ENCODE results near the gene TNNI2. TPM values are rescaled to one million over a fixed set of nuclear protein-coding genes. Genes with fewer than 3 reads are reported as not detected.

The TNNI2 gene
- total RNA-seq, 1 donor from 2014 or later: 0.70 TPM

DNA sequence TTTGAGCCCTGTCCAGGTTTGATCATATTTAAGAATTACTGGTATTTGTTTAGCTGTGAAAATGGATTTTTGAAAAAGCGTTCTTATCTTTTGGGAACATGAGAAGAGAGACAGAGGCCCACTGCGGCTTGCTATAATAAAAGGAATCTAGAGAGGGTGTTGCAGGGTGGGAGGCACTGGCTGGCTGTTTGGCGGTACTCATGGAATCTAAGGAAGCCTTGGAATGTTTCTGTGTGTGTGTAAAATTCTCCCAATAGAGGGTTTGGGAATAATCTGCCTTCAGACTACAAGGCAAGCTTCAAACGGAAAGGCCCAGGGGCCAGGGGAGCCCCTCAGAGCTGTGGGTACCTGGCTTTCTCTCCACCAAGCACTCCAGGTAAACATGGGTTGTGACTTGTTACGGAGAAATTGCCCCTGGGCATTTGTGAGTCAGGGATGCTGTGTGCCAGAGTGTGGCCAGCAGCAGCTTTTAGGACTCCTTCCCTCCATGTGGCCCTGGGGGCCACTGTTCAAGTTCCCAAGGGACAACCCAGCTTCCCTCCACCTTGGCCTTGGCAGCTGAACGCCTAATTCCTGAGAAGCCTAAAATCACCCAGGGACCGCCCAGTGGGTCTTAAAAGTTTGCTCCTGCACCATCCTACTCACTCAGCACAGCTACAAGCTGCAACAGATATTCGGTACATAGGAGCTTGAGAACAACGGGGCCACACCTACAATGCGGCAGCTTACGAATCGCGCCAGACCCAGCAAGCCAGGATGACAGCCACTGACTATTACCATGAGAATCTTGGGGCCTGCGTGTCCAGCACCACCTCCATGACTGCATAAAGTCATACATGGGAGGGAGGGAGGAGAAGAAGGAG, 18.1 kb upstream of the TNNI2 start:
- intact Hi-C loops (cut with micrococcal nuclease): no loop called here

DNA sequence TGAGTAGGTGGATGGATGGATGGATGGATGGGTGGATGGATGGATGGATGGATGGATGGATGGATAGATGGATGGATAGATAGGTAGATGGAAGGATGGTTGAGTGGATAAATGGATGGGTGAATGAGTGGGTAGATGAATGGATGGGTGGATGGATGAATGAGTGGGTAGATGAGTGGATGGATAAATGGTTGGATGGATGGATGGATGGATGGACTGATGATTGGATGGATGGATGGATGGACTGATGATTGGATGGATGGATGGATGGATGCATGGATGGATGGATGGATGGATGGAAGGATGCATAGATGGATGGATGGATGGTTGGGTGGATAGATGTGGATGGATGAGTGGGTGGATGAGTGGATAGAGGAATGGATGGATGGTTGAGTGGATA, 17.2 kb upstream of the TNNI2 start:
- intact Hi-C loops (cut with micrococcal nuclease): no loop called here

DNA sequence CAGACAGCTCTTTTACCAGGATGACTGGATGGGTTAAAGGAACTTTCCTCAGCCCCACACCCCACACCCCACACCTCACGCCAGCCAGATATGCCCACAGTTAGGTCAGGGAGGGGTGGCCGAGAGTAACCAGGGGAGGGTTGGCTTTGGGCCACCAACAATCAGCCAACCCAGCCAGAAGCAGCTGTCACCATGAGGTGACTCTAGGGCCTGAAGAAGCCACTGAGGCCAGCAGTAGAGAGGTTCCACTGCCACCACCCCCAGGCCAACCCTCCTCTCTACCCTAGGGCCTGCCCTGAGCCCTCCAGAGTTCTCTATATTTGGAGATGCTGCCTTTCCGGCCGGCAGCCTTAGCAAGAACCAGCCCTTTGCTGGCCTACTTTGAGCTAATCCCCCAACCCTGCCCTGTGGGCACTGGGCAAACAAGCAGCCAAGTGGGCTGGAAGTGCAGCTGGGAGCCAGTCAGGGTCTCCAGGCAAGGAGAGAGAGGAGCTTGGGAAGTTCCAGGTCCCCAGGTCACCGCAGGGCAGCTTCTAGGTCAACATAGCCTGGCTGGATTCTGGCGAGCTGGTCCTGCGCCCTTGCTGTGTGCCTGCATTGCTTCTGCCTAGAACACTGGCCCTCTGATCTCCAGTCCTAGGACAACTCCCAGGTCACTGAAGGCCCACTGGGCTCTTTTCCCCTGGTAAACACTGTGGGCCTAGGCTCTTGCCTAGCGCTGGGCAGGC, 16.0 kb upstream of the TNNI2 start:
- intact Hi-C loops (cut with micrococcal nuclease): no loop called here

DNA sequence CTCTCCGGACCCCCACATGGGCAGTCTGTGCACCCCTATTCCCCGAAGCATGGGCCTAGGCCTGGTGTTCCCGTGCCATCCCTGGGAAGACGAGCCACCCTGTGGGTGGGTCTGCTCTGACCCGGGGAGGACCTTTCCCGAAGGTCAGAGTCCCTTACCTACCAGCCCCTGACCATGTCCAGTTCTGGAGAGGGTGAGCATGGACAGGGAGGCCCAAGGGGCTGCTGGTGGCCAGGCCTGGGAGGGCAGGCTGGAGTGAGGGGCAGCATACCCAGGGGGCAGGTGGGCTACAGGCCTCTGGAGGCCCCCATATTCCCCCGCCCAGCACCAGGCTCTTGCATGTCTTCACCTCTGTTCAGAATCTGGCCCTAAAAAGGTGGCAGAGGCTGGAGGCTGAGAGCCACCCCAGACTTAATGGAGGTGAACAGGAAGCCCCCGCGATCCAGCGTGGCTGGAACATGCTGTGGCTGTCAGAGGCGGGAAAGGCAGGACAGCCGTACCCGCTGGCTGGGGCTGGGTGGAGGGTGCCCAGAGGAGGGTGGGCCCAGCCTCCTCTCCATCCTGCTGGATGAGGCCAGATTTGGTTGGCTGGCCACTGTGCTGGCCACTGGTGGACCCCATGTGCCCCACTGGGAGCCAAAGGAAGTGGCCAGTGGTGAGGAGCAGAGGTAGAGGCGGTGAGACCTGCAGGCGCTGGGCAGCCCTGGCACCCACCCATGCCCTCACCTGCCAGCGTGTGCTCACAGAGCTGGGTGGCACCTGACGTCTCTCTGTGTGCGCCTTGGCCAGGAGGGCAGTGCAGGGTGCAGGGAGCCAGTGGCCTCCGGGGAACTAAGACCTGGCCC, 15.2 kb upstream of the TNNI2 start:
- intact Hi-C loops (cut with micrococcal nuclease): no loop called here

DNA sequence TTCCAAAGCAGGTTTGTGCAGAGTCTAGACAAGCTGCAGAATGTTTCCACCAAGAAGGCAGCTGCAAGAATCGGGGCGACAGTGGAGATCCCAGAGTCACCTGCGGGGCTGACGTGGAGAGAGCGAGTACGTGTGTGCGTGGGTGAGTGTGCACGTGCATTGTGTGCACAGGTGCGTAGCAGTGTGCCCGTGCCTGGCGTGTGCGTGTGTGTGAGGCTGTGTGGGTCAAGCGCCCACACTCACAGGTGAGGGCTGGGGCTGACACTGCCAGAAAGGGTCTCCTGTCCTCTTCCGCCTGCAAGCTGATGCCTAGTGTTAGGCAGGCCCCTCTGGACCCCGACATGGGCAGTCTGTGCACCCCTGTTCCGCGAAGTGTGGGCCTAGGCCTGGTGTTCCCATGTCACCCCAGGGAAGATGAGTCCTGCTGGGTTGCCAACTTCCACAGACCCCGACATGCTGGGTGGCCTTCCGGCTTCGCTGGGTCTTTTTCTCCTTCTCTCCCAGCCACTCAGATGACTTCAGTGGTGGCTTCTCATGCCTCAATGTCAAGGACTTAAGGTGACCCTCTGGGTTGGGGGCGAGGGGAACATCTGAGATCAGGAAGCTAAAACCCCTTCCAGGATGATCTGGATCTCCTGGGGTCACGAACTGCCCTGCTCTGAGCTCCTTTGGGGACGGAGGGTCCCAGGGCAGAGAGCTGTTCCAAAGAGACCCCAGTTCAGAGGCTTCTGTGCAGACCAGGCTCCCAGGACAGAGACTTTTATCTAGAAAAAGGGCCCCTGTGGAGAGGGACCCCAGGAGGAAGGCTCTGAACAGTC, 14.4 kb upstream of the TNNI2 start:
- intact Hi-C loops (cut with micrococcal nuclease): no loop called here

DNA sequence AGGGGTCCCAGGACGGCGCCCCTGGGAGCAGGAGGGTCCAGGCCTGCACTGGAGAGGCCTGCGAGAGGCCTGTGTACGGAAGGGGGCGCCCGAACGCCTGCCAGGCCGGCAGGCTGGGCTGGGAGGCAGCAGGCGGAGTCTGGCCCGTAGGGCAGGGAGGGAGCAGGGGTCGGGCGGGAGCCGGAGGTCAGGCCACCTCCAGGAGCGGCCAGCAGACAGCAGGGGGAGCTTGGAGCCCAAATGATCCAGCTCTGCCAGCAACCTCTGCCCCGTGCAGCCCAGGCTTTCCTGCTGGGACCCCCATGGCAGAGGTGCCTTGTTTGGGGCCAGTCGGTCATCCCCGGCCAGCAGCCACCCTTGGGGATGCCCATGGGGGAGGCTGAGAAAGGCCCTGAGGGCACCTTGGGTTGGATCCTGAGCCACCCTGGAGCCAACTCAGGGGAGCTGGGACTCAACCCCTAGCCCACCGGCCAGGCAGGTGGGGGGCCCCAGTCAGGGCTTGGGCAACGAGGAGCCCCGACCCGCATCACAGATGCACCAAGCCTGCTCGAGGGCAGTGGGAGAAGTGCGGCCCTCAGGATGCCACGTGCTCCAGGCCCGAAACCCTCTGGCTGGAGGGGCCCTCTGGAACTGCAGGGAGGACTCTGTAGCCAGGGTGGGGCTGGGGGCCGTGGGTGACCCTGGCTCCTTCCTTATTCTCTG, 13.6 kb upstream of the TNNI2 start:
- intact Hi-C loops (cut with micrococcal nuclease): no loop called here

DNA sequence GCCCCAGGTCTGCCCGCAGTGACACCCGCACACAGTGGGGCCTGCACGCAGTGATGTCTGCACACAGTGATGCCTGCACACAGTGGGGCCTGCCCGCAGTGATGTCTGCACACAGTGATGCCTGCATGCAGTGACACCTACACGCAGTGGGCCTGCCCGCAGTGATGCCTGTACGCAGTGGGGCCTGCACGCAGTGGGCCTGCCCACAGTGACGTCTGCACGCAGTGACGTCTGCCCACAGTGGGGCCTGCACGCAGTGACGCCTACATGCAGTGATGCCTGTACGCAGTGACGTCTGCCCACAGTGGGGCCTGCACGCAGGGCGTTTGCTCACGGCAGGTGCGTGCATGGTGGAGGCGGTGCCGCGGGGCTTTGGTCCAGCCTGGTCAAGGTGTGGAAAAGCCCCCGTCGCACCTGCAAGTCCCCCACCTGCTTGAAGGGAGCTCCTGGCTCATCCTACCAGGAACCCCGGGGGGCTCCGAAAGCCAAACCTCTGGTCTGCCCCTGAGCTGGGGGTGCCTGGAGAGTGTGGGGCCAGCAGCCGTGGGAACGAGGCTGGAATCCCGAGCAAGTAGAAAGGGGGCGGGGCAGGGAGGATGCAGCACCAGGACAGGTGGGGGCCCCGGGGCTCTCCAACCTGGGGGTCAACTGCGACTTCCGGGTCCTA, 12.9 kb upstream of the TNNI2 start:
- intact Hi-C loops (cut with micrococcal nuclease): no loop called here

DNA sequence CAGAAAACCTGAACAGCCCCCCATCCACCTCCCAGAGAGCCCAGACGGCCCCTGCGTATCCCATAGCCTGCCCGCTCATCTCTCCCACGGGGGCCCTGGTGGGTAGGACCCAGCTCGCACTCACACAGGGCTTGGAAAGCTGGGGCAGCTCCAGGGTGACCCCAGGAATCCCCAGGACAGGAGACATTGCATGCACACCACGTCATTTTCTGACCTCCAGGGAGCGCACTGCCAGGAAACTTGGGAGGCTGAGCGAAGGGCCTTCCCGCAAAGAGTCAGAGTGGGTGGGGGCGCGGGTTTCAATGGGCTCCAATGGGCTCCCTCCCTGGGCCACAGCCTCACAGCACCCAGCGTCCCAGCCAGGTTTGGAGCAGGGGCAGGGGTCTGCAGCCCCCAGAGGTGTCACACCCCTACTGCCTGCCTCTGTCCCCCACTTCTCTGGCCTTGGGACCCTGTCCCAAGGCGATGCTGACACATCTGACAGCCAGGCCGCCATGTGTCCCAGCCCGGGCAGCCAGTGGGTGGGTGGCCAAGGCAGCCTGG, 12.2 kb upstream of the TNNI2 start:
- intact Hi-C loops (cut with micrococcal nuclease): no loop called here

DNA sequence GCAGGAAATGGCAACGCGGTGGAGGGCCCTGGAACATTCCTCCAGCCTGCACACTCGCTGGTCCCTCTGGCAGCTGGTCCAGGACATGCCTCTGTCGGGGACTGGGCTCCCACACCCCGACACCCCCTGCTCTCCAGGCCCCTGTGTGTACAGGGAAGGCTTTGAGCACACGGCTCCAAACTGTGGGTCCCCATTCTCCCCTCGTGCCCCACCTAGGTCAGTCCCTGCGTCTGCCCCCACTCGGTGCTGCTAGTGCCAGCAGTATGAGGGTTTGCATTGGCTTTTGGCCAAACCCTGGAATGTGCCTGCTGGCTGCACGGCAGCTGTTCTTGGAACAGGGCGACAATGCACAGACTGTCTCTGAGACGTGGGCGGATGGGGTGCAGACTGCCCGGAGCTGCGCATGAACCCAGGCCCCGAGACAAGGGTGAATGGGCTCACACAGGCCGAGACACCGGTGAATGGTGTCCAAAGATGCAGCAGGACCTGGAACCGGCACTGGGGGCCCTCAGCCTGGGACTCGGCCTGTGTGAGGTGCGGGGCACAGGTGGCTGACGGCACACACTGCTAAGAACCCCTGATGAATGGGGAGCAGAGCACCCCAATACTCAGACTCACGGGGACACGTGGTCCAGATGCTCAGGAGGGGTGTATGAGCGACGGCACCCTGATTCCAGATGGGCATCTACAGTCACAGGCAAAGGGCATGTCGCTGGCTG, 11.5 kb upstream of the TNNI2 start:
- intact Hi-C loops (cut with micrococcal nuclease): no loop called here

DNA sequence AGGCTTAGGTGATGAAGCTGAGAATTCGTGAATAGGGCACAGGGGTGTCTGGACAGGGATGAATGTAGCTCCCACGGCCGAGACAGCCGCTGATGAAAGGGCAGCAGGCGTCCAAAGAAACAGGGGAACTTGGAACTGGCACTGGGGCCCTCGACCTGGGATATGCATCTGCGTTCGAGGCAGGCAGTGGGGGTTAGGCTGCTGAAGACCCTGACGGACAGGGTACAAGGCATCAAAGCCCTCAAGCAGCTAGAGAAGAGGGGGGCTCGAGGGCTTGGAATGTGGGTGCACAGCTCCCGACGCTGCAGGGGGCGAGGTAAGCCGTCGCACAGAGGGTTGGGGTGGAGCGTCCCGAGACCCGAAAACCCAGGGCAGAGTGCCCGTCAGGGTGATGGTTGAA, 10.8 kb upstream of the TNNI2 start:
- intact Hi-C loops (cut with micrococcal nuclease): no loop called here

DNA sequence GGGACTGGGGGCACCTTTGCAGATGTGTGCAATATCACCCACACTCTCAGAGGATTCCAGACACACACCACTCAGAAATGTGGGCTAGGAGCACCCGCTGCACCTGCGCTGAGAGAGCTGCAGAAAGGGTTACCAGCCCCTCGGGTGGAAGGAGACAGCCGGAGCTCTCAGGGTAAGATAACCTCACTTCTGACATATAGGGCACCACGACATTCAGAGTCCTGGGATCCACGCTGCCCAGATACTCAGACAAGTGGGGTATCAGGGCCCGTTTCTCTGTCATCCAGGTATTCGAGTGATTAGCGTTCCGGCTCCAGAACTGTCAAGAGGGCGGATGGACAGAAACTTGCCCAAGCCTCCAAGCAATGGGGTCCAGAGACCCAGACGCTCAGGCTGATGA, 10.2 kb upstream of the TNNI2 start:
- intact Hi-C loops (cut with micrococcal nuclease): no loop called here

DNA sequence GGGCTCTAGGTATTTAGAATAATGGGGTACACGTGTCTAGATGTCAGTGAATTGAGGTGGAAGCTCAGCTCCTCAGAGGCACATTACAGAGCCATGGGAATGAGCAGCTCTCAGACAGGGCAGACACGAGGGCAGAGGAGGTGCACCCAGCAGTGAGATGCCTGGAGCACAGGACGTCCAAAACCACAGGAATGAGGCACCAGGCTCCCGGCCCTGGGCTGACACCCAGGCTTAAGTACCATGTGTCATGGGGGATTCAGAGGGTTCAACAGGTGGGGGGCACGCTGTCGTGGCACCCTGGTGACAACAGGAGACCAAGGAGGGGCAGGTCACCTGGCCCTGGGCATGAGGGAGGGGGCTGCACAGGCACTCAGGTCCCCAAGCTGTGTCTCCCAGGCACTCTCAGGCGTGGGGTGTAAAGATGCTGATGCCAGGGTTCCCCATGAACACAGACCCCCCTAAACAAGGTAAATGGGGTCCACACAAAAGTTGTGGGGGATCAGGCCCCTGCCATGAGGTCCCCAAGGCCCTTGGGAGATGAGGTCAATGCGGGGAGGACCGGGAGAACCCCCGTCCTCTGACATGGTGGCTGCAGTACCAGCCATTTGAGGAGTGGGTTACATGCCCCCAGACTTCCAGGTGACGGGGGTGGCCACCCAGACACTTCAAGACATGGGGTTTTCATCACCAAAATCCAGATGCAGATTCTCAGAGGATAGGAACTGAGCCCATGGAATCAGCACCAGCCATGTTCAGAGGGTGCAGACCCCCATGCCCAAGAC, 9.6 kb upstream of the TNNI2 start:
- intact Hi-C loops (cut with micrococcal nuclease): no loop called here

DNA sequence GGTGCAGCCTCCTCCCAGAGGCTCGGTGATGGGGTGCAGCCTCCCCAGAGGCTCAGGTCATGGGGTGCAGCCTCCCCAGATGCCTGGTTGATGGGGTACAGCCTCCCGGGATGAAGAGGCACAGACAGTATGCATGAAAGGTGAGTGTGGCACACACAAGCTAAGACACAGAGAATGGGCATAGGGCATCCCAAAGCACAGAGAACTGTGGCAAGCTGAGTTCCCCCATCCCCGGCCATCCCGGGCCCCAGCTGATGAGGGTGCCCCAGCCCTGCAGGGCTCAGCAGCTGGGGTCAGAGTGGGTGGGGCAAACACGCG, 8.8 kb upstream of the TNNI2 start:
- intact Hi-C loops (cut with micrococcal nuclease): loop anchor here (10.0 kb wide), 1 partner anchor 75 kb away; the partner anchor contains the start of gene IFITM10

DNA sequence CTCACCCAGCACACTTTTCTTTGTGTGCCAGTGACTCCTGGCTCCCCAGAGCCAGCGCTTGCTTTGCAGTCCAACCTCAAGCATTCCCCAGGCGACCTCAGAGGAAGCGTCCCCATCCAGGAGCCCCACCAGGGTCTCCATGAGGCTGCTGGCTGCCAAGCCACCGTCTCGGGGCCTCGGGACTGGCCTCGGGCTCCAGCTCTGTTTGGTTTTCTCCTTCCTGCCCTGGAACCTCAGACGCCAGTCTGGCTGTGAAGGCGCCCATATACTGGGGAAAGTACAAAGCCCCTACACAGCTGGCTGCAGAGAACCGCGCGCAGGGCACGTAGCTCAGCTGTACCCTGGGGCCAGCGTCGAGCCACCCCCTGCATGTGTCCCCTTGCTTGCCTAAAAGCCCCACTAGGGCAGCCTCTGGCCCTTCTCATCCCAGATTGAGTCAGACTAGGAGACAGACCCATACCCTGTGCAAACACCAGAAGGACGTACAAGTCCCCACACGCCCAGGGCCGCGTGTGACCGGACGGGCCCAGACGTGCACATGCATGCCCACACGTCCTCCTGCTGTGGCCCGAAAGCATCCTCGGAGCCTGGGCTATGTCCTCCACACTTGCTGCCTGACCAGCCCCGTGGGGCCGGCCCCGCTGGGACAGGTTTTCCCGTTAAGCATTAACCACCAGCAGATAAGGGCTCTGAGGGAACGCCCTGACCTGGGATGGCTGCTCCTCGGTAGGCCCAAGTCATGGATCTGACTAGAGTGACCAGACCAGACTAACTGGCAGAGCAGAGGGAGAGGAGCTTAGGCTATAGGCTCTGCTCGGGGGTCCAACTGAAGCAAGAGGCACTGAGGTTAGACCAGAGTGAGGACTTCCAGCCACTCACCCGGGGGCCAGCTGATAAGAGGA, 8.2 kb upstream of the TNNI2 start:
- intact Hi-C loops (cut with micrococcal nuclease): loop anchor here (10.0 kb wide), 1 partner anchor 76 kb away; the partner anchor contains the start of gene IFITM10

DNA sequence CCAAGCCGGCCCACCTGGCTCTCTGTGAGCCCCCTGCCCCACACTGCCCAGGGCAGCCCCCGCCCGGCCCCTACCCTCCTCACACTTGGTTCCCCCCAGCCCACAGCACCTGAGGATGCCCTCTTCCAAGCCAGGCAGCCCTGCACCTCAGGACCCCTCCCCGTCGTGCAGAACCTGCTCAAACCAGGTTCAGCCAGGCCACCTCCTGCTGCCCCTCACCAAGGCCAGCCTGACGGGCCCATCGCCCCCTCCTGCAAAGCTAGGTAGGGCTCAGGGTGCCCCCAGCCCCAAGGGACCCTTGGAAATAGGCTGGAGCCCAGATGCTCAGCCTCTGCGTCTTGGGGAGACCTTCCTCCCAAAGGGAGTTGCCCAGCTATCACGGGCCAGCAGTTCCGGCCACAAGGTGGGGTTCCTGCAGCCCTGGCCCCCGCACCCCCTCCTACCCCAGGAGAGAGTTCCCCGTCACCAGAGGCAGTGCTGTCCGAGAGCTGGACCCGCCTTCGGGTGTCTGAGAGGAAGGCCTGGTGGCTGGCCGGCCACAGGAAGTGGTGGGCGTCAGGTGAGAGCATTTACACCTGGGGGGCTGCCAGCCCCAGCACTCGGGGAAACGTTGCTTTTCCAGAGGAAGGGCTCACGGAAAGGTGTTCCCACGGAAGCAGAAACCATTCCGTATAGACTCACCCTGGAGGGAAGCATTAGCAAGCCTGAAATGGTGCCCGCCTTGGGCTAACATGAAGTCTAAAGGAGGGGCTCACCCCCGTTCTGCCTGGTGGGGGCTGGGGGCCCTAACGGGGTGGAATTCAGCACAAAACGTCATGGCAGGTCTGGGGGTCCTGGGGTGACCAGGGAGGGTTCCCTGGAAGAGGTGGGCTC, 7.2 kb upstream of the TNNI2 start:
- intact Hi-C loops (cut with micrococcal nuclease): loop anchor here (1.0 to 10.0 kb wide), 3 partner anchors 77 to 179 kb away; partner anchors contain the start of gene IFITM10
